ENCODE data around the gene DCDC1. TPM values are rescaled to one million over a fixed set of nuclear protein-coding genes. Genes with fewer than 3 reads are reported as not detected.
A peak's percentile ranks its signal among the peaks of the same experiment; 100 is the strongest.

DCDC1 gene
- polyA plus RNA-seq, 1 donor = 1.2 TPM

- no peak overlapping the region for H3K4me3 ChIP-seq (ENCODE audit: low read length)
- DNase-seq = no peak
- H3K27ac ChIP-seq (ENCODE audit: low read length) = no peak overlapping the region
- H3K9me3 ChIP-seq (ENCODE audit: control insufficient read depth, low read depth, low read length) = no peaks in the 10 kb centered on the region
- H3K27me3 ChIP-seq (ENCODE audit: control insufficient read depth, insufficient read depth, low read length) = no peaks in the 10 kb centered on the region
- H3K4me1 ChIP-seq (ENCODE audit: control insufficient read depth, insufficient read depth, low read length) = no peaks in the 10 kb centered on the region
- no peaks in the 10 kb centered on the region for H3K36me3 ChIP-seq (ENCODE audit: control insufficient read depth, insufficient read depth, low read length)
- WGBS (ENCODE audit: insufficient coverage, low lambda C conversion rate) = no CpG with 5 or more reads among the region's 3 CpGs
Observed at GRCh38 chr11:31109446-31109845, 260.1 kb downstream of the DCDC1 start.

- Histone ChIP-seq H3K4me1 (ENCODE audit: control insufficient read depth, insufficient read depth, low read length) (no peaks in the 10 kb centered on the region), H3K27me3 (ENCODE audit: control insufficient read depth, insufficient read depth, low read length) (no peaks in the 10 kb centered on the region), H3K27ac (ENCODE audit: low read length) (no peak overlapping the region), H3K4me3 (ENCODE audit: low read length) (no peak overlapping the region), H3K36me3 (ENCODE audit: control insufficient read depth, insufficient read depth, low read length) (no peaks in the 10 kb centered on the region), H3K9me3 (ENCODE audit: control insufficient read depth, low read depth, low read length) (no peaks in the 10 kb centered on the region)
- no peak for DNase-seq
- 80% methylated on average over 1 of the region's 2 CpGs for WGBS (ENCODE audit: insufficient coverage, low lambda C conversion rate)
Observed at GRCh38 chr11:31107649-31108048, 261.9 kb downstream of the DCDC1 start.

- no CpG with 5 or more reads among the region's 5 CpGs for WGBS (ENCODE audit: insufficient coverage, low lambda C conversion rate)
- no peak overlapping the region for H3K27ac ChIP-seq (ENCODE audit: low read length)
- no peaks in the 10 kb centered on the region for H3K9me3 ChIP-seq (ENCODE audit: control insufficient read depth, low read depth, low read length)
- H3K4me3 ChIP-seq (ENCODE audit: low read length) = no peak overlapping the region
- no peaks in the 10 kb centered on the region for H3K36me3 ChIP-seq (ENCODE audit: control insufficient read depth, insufficient read depth, low read length)
- no peaks in the 10 kb centered on the region for H3K27me3 ChIP-seq (ENCODE audit: control insufficient read depth, insufficient read depth, low read length)
- DNase-seq = peak; percentile 12 to 14
- no peaks in the 10 kb centered on the region for H3K4me1 ChIP-seq (ENCODE audit: control insufficient read depth, insufficient read depth, low read length)
Observed at GRCh38 chr11:31106968-31107576, 262.5 kb downstream of the DCDC1 start.

- no peaks in the 10 kb centered on the region for H3K27me3 ChIP-seq (ENCODE audit: control insufficient read depth, insufficient read depth, low read length)
- H3K36me3 ChIP-seq (ENCODE audit: control insufficient read depth, insufficient read depth, low read length) = no peaks in the 10 kb centered on the region
- H3K4me1 ChIP-seq (ENCODE audit: control insufficient read depth, insufficient read depth, low read length) = no peaks in the 10 kb centered on the region
- no peak overlapping the region for H3K27ac ChIP-seq (ENCODE audit: low read length)
- DNase-seq = no peak
- no peaks in the 10 kb centered on the region for H3K9me3 ChIP-seq (ENCODE audit: control insufficient read depth, low read depth, low read length)
- H3K4me3 ChIP-seq (ENCODE audit: low read length) = no peak overlapping the region
- WGBS (ENCODE audit: insufficient coverage, low lambda C conversion rate) = no CpG with 5 or more reads among the region's 3 CpGs
Observed at GRCh38 chr11:31106326-31106725, 263.2 kb downstream of the DCDC1 start.

GRCh38 chr11:31102875-31103274 is 266.7 kb downstream of the DCDC1 start:
- DNase-seq = no peak
- Histone ChIP-seq H3K9me3 (ENCODE audit: control insufficient read depth, low read depth, low read length) (no peaks in the 10 kb centered on the region), H3K4me3 (ENCODE audit: low read length) (no peak overlapping the region), H3K36me3 (ENCODE audit: control insufficient read depth, insufficient read depth, low read length) (no peaks in the 10 kb centered on the region), H3K4me1 (ENCODE audit: control insufficient read depth, insufficient read depth, low read length) (no peaks in the 10 kb centered on the region), H3K27ac (ENCODE audit: low read length) (no peak overlapping the region), H3K27me3 (ENCODE audit: control insufficient read depth, insufficient read depth, low read length) (no peaks in the 10 kb centered on the region)
- 28% methylated on average over 2 of the region's 5 CpGs for WGBS (ENCODE audit: insufficient coverage, low lambda C conversion rate)

GRCh38 chr11:31102316-31102715 is 267.2 kb downstream of the DCDC1 start:
- Histone ChIP-seq H3K4me1 (ENCODE audit: control insufficient read depth, insufficient read depth, low read length) (no peaks in the 10 kb centered on the region), H3K27ac (ENCODE audit: low read length) (no peak overlapping the region)

GRCh38 chr11:31096191-31096805 is 273.2 kb downstream of the DCDC1 start:
- Histone ChIP-seq H3K27me3 (ENCODE audit: control insufficient read depth, insufficient read depth, low read length) (no peaks in the 10 kb centered on the region), H3K4me1 (ENCODE audit: control insufficient read depth, insufficient read depth, low read length) (no peaks in the 10 kb centered on the region), H3K9me3 (ENCODE audit: control insufficient read depth, low read depth, low read length) (no peaks in the 10 kb centered on the region), H3K36me3 (ENCODE audit: control insufficient read depth, insufficient read depth, low read length) (no peaks in the 10 kb centered on the region), H3K4me3 (ENCODE audit: low read length) (no peak overlapping the region), H3K27ac (ENCODE audit: low read length) (no peak overlapping the region)
- no peak for DNase-seq
- WGBS (ENCODE audit: insufficient coverage, low lambda C conversion rate) = no CpG with 5 or more reads among the region's 2 CpGs

More at GRCh38 chr11:31102316-31102715, 267.2 kb downstream of the DCDC1 start:
- Histone ChIP-seq H3K36me3 (ENCODE audit: control insufficient read depth, insufficient read depth, low read length) (no peaks in the 10 kb centered on the region), H3K27me3 (ENCODE audit: control insufficient read depth, insufficient read depth, low read length) (no peaks in the 10 kb centered on the region), H3K4me3 (ENCODE audit: low read length) (no peak overlapping the region), H3K9me3 (ENCODE audit: control insufficient read depth, low read depth, low read length) (no peaks in the 10 kb centered on the region)
- DNase-seq = no peak

- H3K36me3 ChIP-seq (ENCODE audit: control insufficient read depth, insufficient read depth, low read length) = no peaks in the 10 kb centered on the region
- no peaks in the 10 kb centered on the region for H3K4me1 ChIP-seq (ENCODE audit: control insufficient read depth, insufficient read depth, low read length)
- no peaks in the 10 kb centered on the region for H3K27me3 ChIP-seq (ENCODE audit: control insufficient read depth, insufficient read depth, low read length)
- no peak for DNase-seq
- no peak overlapping the region for H3K4me3 ChIP-seq (ENCODE audit: low read length)
- no peak overlapping the region for H3K27ac ChIP-seq (ENCODE audit: low read length)
- H3K9me3 ChIP-seq (ENCODE audit: control insufficient read depth, low read depth, low read length) = no peaks in the 10 kb centered on the region
Observed at GRCh38 chr11:31092638-31093037, 276.9 kb downstream of the DCDC1 start.

GRCh38 chr11:31089117-31089516 is 280.4 kb downstream of the DCDC1 start:
- no peaks in the 10 kb centered on the region for H3K27me3 ChIP-seq (ENCODE audit: control insufficient read depth, insufficient read depth, low read length)
- H3K4me1 ChIP-seq (ENCODE audit: control insufficient read depth, insufficient read depth, low read length) = no peaks in the 10 kb centered on the region
- H3K4me3 ChIP-seq (ENCODE audit: low read length) = no peak overlapping the region
- H3K36me3 ChIP-seq (ENCODE audit: control insufficient read depth, insufficient read depth, low read length) = no peaks in the 10 kb centered on the region
- H3K9me3 ChIP-seq (ENCODE audit: control insufficient read depth, low read depth, low read length) = no peaks in the 10 kb centered on the region
- DNase-seq = no peak
- H3K27ac ChIP-seq (ENCODE audit: low read length) = no peak overlapping the region
- 93% methylated on average over 2 of the region's 2 CpGs for WGBS (ENCODE audit: insufficient coverage, low lambda C conversion rate)

- Histone ChIP-seq H3K27ac (ENCODE audit: low read length) (no peak overlapping the region), H3K4me3 (ENCODE audit: low read length) (no peak overlapping the region), H3K36me3 (ENCODE audit: control insufficient read depth, insufficient read depth, low read length) (no peaks in the 10 kb centered on the region), H3K4me1 (ENCODE audit: control insufficient read depth, insufficient read depth, low read length) (no peaks in the 10 kb centered on the region), H3K27me3 (ENCODE audit: control insufficient read depth, insufficient read depth, low read length) (no peaks in the 10 kb centered on the region), H3K9me3 (ENCODE audit: control insufficient read depth, low read depth, low read length) (no peaks in the 10 kb centered on the region)
- 20% methylated on average over 1 of the region's 1 CpG for WGBS (ENCODE audit: insufficient coverage, low lambda C conversion rate)
- no peak for DNase-seq
Observed at GRCh38 chr11:31069447-31070205, 299.9 kb downstream of the DCDC1 start.
